Measurements from ENCODE around the gene BMP8B.
A peak's percentile ranks its signal among the peaks of the same experiment; 100 is the strongest.
"Not testable (repeated sequence)": the region's sequence is repeated elsewhere in the genome, so short reads cannot be mapped to it uniquely, and the experiment has no call there.

BMP8B gene

DNA sequence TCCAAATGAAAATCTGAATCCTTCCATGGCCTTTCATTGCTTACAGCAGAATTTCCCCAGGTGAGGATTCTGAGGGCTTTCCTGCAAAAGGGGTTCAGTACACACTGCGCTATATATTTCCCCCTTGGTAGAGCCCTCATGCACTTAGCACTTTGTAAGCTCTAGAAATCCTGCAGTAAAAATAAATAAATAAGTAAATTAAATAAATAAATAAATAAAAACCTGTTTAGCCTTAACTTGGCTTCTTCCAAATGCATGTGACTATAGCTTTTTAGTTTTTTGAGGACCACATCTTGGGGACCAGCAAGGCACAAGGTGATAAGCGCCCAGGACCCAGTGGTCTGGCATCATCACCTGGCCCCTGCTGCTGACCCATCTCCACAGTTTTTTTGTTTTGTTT, 3.2 kb upstream of the BMP8B start:
- Histone ChIP-seq H3K9ac (ENCODE audit: low read length in 5 of 5) (no peak overlapping the region), H3K36me3 (ENCODE audit: control insufficient read depth in 5 of 5, insufficient read depth in 5 of 5, low read length in 5 of 5) (no peaks in the 10 kb centered on the region), H3K27ac (ENCODE audit: low read depth, low read length) (no peak overlapping the region), H3K4me1 (ENCODE audit: control insufficient read depth in 5 of 5, insufficient read depth in 5 of 5, low read length in 5 of 5) (peaks cover 0 to 14% (median 6%) of the 10 kb centered on the region in 5 donors), H3K4me3 (ENCODE audit: low read depth in 1 of 5, low read length in 5 of 5) (no peak overlapping the region), H3K27me3 (ENCODE audit: control insufficient read depth in 5 of 5, insufficient read depth in 4 of 5, low read length in 5 of 5) (peaks cover 3 to 25% (median 21%) of the 10 kb centered on the region in 5 donors), H3K9me3 (ENCODE audit: control insufficient read depth in 5 of 5, low read length in 5 of 5) (no peaks in the 10 kb centered on the region)

DNA sequence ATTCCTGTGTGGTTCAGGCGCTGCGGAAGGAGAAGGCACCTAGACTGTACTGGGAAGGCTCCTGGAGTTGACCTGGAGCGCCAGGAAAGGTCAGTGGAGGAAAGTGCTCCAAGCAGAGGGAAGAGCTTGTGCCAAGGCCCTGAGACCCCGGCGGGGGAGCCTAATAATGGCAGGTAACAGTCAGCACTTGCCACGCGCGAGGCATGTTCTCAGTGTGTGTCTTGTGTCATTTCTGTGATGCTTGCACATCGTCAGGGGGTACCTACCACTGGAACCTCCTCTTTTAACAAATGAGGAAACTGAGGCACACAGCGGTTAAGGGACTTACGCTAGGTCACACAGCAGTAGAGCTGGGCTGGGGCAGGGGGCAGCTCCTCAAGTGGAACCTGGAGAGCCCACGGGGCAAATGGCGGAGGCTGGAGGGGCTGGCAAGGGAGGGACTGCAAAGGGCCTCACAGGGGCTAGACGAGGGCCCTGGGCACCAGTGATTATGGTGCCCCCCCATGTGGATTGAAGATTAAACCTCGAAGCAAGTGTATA, 976 bp upstream of the BMP8B start:
- no peak overlapping the region for H3K9ac ChIP-seq (ENCODE audit: low read length in 5 of 5)
- peak overlapping the region in 3 of 5 donors; percentile 47 to 69 (median 51) for H3K4me3 ChIP-seq (ENCODE audit: low read depth in 1 of 5, low read length in 5 of 5)

DNA sequence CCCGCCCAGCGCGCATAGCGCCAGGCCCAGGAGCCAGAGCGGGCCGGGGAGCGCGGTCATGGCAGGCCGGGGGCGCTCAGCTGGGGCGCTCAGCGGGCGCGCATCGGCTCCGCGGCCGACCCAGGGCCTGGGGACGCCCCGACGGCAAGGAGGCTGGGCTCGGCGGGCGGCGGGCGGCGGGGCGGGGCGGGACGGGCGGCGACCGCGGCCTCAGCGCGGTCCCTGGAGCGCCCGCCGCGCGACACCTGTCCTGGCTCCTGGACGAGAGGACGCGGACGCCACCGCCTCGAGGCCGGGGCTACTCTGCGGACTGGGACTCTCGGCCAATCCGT, 273 bp downstream of the BMP8B start:
- Histone ChIP-seq H3K9ac (ENCODE audit: low read length in 5 of 5) (no peak overlapping the region), H3K27me3 (ENCODE audit: control insufficient read depth in 5 of 5, insufficient read depth in 4 of 5, low read length in 5 of 5) (peaks cover 3 to 30% (median 22%) of the 10 kb centered on the region in 5 donors), H3K27ac (ENCODE audit: low read depth, low read length) (no peak overlapping the region), H3K9me3 (ENCODE audit: control insufficient read depth in 5 of 5, low read length in 5 of 5) (no peaks in the 10 kb centered on the region), H3K36me3 (ENCODE audit: control insufficient read depth in 5 of 5, insufficient read depth in 5 of 5, low read length in 5 of 5) (no peaks in the 10 kb centered on the region), H3K4me1 (ENCODE audit: control insufficient read depth in 5 of 5, insufficient read depth in 5 of 5, low read length in 5 of 5) (peaks cover 0 to 14% (median 6%) of the 10 kb centered on the region in 5 donors), H3K4me3 (ENCODE audit: low read depth in 1 of 5, low read length in 5 of 5) (peak overlapping the region in 3 of 5 donors; percentile 47 to 69 (median 51))

More for the DNA sequence above, 976 bp upstream of the BMP8B start:
- peaks cover 0 to 14% (median 6%) of the 10 kb centered on the region in 5 donors for H3K4me1 ChIP-seq (ENCODE audit: control insufficient read depth in 5 of 5, insufficient read depth in 5 of 5, low read length in 5 of 5)
- no peak overlapping the region for H3K27ac ChIP-seq (ENCODE audit: low read depth, low read length)
- peaks cover 3 to 30% (median 22%) of the 10 kb centered on the region in 5 donors for H3K27me3 ChIP-seq (ENCODE audit: control insufficient read depth in 5 of 5, insufficient read depth in 4 of 5, low read length in 5 of 5)
- H3K9me3 ChIP-seq (ENCODE audit: control insufficient read depth in 5 of 5, low read length in 5 of 5): no peaks in the 10 kb centered on the region
- H3K36me3 ChIP-seq (ENCODE audit: control insufficient read depth in 5 of 5, insufficient read depth in 5 of 5, low read length in 5 of 5): no peaks in the 10 kb centered on the region

DNA sequence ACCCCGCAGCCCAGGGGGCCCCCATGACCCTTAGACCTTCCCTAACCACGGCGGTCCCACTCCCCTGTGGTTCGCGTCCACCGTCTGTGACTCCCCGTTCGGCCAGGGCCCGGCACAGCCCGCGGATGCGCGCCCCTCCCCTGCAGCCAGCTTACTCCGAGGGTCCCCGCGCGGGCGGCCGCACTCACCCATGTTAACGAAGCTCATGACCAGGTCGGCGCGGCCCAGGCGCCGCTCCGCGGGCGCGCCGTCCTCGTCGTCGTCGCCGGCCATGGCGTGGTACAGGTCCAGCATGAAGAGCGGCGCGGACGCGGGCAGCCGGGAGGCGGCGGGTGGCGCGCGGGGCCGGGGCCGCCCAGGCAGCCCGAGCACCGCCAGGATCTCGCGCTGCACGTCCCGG, 701 bp downstream of the BMP8B start:
- not testable (repeated sequence) for H3K9ac ChIP-seq (ENCODE audit: low read length in 5 of 5); H3K4me3 ChIP-seq (ENCODE audit: low read depth in 1 of 5, low read length in 5 of 5); H3K36me3 ChIP-seq (ENCODE audit: control insufficient read depth in 5 of 5, insufficient read depth in 5 of 5, low read length in 5 of 5); H3K27ac ChIP-seq (ENCODE audit: low read depth, low read length); H3K9me3 ChIP-seq (ENCODE audit: control insufficient read depth in 5 of 5, low read length in 5 of 5)
- peaks cover 3 to 30% (median 22%) of the 10 kb centered on the region in 5 donors for H3K27me3 ChIP-seq (ENCODE audit: control insufficient read depth in 5 of 5, insufficient read depth in 4 of 5, low read length in 5 of 5)
- peaks cover 0 to 14% (median 6%) of the 10 kb centered on the region in 5 donors for H3K4me1 ChIP-seq (ENCODE audit: control insufficient read depth in 5 of 5, insufficient read depth in 5 of 5, low read length in 5 of 5)

DNA sequence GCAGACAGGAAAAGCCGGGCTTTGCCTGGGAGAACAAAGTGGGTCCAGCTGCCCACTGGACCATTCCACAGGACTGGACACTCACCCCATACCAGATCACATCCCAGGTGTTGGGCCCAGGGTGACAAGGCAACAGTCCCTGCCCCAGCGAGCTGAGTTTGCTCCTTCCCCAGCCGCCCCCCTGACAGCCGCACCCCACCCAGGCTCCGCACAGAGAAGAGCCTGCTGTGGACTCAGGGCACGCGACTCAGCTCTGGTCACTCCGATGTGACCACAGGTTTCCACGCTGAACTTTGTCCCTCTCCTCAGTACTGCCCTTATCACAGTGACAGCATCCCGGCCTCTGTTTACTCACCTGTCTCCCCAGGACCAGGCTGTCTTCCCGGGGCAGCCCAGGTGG, 1.2 kb downstream of the BMP8B start:
- Histone ChIP-seq H3K4me3 (ENCODE audit: low read depth in 1 of 5, low read length in 5 of 5) (no peak overlapping the region), H3K27ac (ENCODE audit: low read depth, low read length) (no peak overlapping the region), H3K36me3 (ENCODE audit: control insufficient read depth in 5 of 5, insufficient read depth in 5 of 5, low read length in 5 of 5) (no peaks in the 10 kb centered on the region), H3K27me3 (ENCODE audit: control insufficient read depth in 5 of 5, insufficient read depth in 4 of 5, low read length in 5 of 5) (peaks cover 3 to 30% (median 22%) of the 10 kb centered on the region in 5 donors), H3K9ac (ENCODE audit: low read length in 5 of 5) (no peak overlapping the region), H3K4me1 (ENCODE audit: control insufficient read depth in 5 of 5, insufficient read depth in 5 of 5, low read length in 5 of 5) (peaks cover 0 to 14% (median 6%) of the 10 kb centered on the region in 5 donors), H3K9me3 (ENCODE audit: control insufficient read depth in 5 of 5, low read length in 5 of 5) (no peaks in the 10 kb centered on the region)

DNA sequence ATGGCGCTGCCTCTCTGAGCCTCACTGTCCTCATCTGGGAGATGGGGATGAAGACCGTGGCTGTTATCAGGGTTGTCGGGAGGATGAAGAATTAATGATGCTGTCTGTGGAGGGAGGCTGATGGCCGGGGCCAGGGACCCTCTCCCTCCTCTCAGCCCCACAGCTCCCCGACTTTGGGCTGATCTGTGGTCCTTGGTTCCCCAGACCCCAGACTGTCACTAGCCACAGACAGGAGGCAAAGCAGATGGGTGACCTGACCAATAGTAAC, 1.6 kb downstream of the BMP8B start:
- not testable (repeated sequence) for H3K4me3 ChIP-seq (ENCODE audit: low read depth in 1 of 5, low read length in 5 of 5); H3K36me3 ChIP-seq (ENCODE audit: control insufficient read depth in 5 of 5, insufficient read depth in 5 of 5, low read length in 5 of 5); H3K9ac ChIP-seq (ENCODE audit: low read length in 5 of 5); H3K9me3 ChIP-seq (ENCODE audit: control insufficient read depth in 5 of 5, low read length in 5 of 5); H3K27ac ChIP-seq (ENCODE audit: low read depth, low read length)
- Histone ChIP-seq H3K4me1 (ENCODE audit: control insufficient read depth in 5 of 5, insufficient read depth in 5 of 5, low read length in 5 of 5) (peaks cover 0 to 14% (median 6%) of the 10 kb centered on the region in 5 donors), H3K27me3 (ENCODE audit: control insufficient read depth in 5 of 5, insufficient read depth in 4 of 5, low read length in 5 of 5) (peaks cover 3 to 30% (median 22%) of the 10 kb centered on the region in 5 donors)

DNA sequence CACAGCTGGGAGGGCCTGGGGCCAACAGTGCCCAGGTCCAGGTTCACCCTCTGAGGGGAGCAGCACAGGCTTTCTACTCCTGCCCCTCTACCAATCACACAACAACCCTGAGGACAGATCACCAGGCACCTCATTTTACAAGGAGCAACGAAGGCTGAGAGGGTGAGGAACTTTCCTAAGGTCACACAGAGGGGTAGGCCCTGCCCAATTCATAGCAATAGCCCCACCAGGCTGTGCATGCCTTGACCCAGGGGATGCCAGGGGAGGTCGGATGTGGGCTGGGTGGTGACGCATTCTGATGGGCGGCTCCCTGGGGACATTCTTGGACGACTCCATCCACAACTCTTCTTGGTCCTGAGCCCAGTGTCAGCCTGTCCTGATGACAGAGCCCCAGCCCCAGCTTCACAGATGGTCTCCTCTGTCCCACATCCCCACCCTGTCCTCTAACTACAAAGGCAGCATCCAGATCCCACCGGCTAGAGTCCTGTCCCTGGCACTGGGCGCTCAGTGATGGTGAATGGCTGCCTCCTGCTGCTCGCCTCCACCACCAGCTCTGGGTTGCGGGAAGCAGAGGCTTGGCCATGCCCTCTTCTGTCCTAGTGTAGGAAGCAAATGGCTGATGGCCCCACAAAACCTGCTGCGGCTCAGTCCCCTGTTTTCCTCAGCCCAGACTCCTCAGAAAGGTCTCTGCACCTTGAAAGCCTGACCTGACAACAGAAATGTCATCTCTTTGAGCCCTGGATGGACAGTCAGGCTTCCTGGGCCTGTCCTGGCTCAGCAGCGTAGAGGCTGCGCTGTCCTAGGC, 2.2 kb downstream of the BMP8B start:
- Histone ChIP-seq H3K27me3 (ENCODE audit: control insufficient read depth in 5 of 5, insufficient read depth in 4 of 5, low read length in 5 of 5) (peaks cover 3 to 27% (median 22%) of the 10 kb centered on the region in 5 donors), H3K4me1 (ENCODE audit: control insufficient read depth in 5 of 5, insufficient read depth in 5 of 5, low read length in 5 of 5) (peaks cover 0 to 14% (median 6%) of the 10 kb centered on the region in 5 donors)
- not testable (repeated sequence) for H3K36me3 ChIP-seq (ENCODE audit: control insufficient read depth in 5 of 5, insufficient read depth in 5 of 5, low read length in 5 of 5); H3K27ac ChIP-seq (ENCODE audit: low read depth, low read length); H3K4me3 ChIP-seq (ENCODE audit: low read depth in 1 of 5, low read length in 5 of 5); H3K9ac ChIP-seq (ENCODE audit: low read length in 5 of 5); H3K9me3 ChIP-seq (ENCODE audit: control insufficient read depth in 5 of 5, low read length in 5 of 5)

DNA sequence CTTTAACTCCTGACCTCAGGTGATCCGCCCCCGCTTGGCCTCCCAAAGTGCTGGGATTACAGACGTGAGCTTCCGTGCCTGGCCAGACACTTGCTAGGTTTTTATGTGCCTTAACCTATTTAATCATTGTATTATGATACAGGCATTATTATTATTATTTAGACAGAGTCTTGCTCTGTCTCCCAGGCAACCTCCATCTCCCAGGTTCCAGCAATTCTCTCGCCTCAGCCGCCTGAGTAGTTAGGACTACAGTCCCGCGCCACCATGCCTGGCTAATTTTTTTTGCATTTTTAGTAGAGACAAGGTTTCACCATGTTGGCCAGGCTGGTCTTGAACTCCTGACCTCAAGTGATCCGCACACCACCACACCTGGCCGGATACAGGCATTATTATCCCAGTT, 6.0 kb downstream of the BMP8B start:
- H3K36me3 ChIP-seq (ENCODE audit: control insufficient read depth in 5 of 5, insufficient read depth in 5 of 5, low read length in 5 of 5); H3K27ac ChIP-seq (ENCODE audit: low read depth, low read length); H3K4me1 ChIP-seq (ENCODE audit: control insufficient read depth in 5 of 5, insufficient read depth in 5 of 5, low read length in 5 of 5): not testable (repeated sequence)

DNA sequence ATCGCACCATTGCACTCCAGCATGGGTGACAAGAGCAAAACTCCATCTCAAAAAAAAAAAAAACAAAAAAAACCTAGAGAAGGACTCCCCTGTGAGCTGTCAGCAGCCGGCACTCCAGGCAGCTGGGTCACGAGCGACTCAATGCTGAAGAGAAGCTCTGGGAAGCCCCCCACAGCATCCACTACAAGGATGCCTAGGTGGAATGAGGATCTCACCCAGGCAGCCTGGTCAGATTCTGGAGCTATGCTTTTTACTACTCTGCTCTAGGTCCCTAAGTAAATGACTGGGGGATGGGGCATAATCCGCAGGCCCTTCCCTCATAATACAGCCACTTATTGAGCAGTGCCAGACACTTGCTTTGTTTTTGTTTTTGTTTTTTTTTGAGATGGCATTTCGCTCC, 6.6 kb downstream of the BMP8B start:
- Histone ChIP-seq H3K27ac (ENCODE audit: low read depth, low read length) (no peak overlapping the region), H3K9me3 (ENCODE audit: control insufficient read depth in 5 of 5, low read length in 5 of 5) (no peaks in the 10 kb centered on the region), H3K4me1 (ENCODE audit: control insufficient read depth in 5 of 5, insufficient read depth in 5 of 5, low read length in 5 of 5) (no peaks in the 10 kb centered on the region), H3K36me3 (ENCODE audit: control insufficient read depth in 5 of 5, insufficient read depth in 5 of 5, low read length in 5 of 5) (no peaks in the 10 kb centered on the region), H3K27me3 (ENCODE audit: control insufficient read depth in 5 of 5, insufficient read depth in 4 of 5, low read length in 5 of 5) (peaks cover 0 to 9% (median 6%) of the 10 kb centered on the region in 5 donors), H3K9ac (ENCODE audit: low read length in 5 of 5) (no peak overlapping the region), H3K4me3 (ENCODE audit: low read depth in 1 of 5, low read length in 5 of 5) (no peak overlapping the region)

More for the DNA sequence above, 6.0 kb downstream of the BMP8B start:
- H3K4me3 ChIP-seq (ENCODE audit: low read depth in 1 of 5, low read length in 5 of 5); H3K9ac ChIP-seq (ENCODE audit: low read length in 5 of 5); H3K9me3 ChIP-seq (ENCODE audit: control insufficient read depth in 5 of 5, low read length in 5 of 5): not testable (repeated sequence)
- peaks cover 4 to 13% (median 9%) of the 10 kb centered on the region in 5 donors for H3K27me3 ChIP-seq (ENCODE audit: control insufficient read depth in 5 of 5, insufficient read depth in 4 of 5, low read length in 5 of 5)

DNA sequence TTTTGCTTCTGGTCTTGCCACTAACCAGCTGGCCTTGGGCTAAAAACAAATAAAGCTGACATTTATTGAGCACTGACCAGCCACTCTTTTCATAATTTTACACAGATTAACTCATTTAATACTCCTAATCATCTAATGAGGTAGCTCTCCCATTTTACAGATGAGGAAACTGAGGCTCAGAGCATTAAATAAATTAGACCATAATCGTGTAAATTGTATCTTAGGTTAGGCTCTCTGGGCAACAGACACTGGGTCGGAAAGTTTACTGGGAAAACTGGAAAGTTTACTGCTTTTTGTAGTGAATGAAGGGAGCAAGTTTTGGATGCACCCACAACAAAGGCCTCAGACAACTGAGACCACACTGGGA, 7.3 kb downstream of the BMP8B start:
- no peaks in the 10 kb centered on the region for H3K36me3 ChIP-seq (ENCODE audit: control insufficient read depth in 5 of 5, insufficient read depth in 5 of 5, low read length in 5 of 5)
- H3K9me3 ChIP-seq (ENCODE audit: control insufficient read depth in 5 of 5, low read length in 5 of 5): no peaks in the 10 kb centered on the region
- no peak overlapping the region for H3K27ac ChIP-seq (ENCODE audit: low read depth, low read length)
- no peaks in the 10 kb centered on the region for H3K4me1 ChIP-seq (ENCODE audit: control insufficient read depth in 5 of 5, insufficient read depth in 5 of 5, low read length in 5 of 5)
- no peak overlapping the region for H3K9ac ChIP-seq (ENCODE audit: low read length in 5 of 5)
- H3K27me3 ChIP-seq (ENCODE audit: control insufficient read depth in 5 of 5, insufficient read depth in 4 of 5, low read length in 5 of 5): peaks cover 0 to 9% (median 2%) of the 10 kb centered on the region in 5 donors
- no peak overlapping the region for H3K4me3 ChIP-seq (ENCODE audit: low read depth in 1 of 5, low read length in 5 of 5)
